ENCODE data around the gene MSH3. TPM values are rescaled to one million over a fixed set of nuclear protein-coding genes. Genes with fewer than 3 reads are reported as not detected.
"Not testable (repeated sequence)": the region's sequence is repeated elsewhere in the genome, so short reads cannot be mapped to it uniquely, and the experiment has no call there.

MSH3 gene
- total and polyA plus RNA-seq, 5 donors from 2014 or later: 11.2 to 17.3 (median 13.3) TPM

- H3K27me3 Mint-ChIP-seq: no peaks in the 10 kb centered on the region
- no peak overlapping the region for H3K4me3 Mint-ChIP-seq
- Histone ChIP-seq H3K4me1 (ENCODE audit: control insufficient read depth, insufficient read depth, low read length, poor library complexity, severe bottlenecking) (peaks cover 17% of the 10 kb centered on the region), H3K27ac (ENCODE audit: insufficient read depth, low read length, poor library complexity, severe bottlenecking) (no peak overlapping the region), H3K9me3 (ENCODE audit: control insufficient read depth in 2 of 2, low read length in 2 of 2) (no peaks in the 10 kb centered on the region), H3K27me3 (ENCODE audit: control insufficient read depth, insufficient read depth, low read length) (no peaks in the 10 kb centered on the region), H3K36me3 (ENCODE audit: control insufficient read depth, insufficient read depth, low read length) (peaks cover 33% of the 10 kb centered on the region), H3K4me3 (ENCODE audit: low read depth, low read length) (no peak overlapping the region)
- peaks cover 12 to 38% (median 29%) of the 10 kb centered on the region in 4 donors for H3K4me1 Mint-ChIP-seq
- peaks cover 0 to 2% (median 0%) of the 10 kb centered on the region in 7 donors for H3K9me3 Mint-ChIP-seq
- DNase-seq: no peak
- H3K27ac Mint-ChIP-seq: no peak overlapping the region
- ATAC-seq (ENCODE audit: low read depth in 2 of 2): no peak
- peaks cover 51% of the 10 kb centered on the region for H3K36me3 Mint-ChIP-seq
Measured at GRCh38 chr5:80659106-80659505, 4.7 kb downstream of the MSH3 start.

DNA sequence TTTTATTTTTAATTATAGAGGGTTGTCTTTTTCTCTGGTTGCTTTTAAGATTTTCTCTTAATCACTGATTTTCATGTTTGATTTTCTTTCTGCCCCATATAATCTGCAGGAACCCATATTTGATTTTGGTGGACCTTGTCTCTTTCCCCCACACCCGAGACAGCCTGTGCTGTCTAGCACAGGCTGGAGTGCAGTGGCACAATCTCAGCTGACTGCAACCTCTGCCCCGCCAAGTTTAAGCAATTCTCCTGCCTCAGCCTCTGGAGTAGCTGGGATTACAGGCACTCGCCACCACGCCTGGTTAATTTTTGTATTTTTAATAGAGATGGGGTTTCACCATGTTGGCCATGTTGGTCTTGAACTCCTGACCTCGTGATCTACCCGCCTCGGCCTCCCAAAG is 6.2 kb downstream of the MSH3 start:
- not testable (repeated sequence) for H3K27ac ChIP-seq (ENCODE audit: insufficient read depth, low read length, poor library complexity, severe bottlenecking); H3K9me3 Mint-ChIP-seq; H3K27ac Mint-ChIP-seq; H3K4me1 ChIP-seq (ENCODE audit: control insufficient read depth, insufficient read depth, low read length, poor library complexity, severe bottlenecking); H3K4me3 Mint-ChIP-seq; DNase-seq; H3K27me3 ChIP-seq (ENCODE audit: control insufficient read depth, insufficient read depth, low read length); H3K27me3 Mint-ChIP-seq; H3K4me3 ChIP-seq (ENCODE audit: low read depth, low read length); H3K9me3 ChIP-seq (ENCODE audit: control insufficient read depth in 2 of 2, low read length in 2 of 2); ATAC-seq (ENCODE audit: low read depth in 2 of 2)
- H3K36me3 ChIP-seq (ENCODE audit: control insufficient read depth, insufficient read depth, low read length): peaks cover 47% of the 10 kb centered on the region
- Mint-ChIP-seq H3K4me1 (peaks cover 15 to 37% (median 28%) of the 10 kb centered on the region in 4 donors), H3K36me3 (peaks cover 63% of the 10 kb centered on the region)

DNA sequence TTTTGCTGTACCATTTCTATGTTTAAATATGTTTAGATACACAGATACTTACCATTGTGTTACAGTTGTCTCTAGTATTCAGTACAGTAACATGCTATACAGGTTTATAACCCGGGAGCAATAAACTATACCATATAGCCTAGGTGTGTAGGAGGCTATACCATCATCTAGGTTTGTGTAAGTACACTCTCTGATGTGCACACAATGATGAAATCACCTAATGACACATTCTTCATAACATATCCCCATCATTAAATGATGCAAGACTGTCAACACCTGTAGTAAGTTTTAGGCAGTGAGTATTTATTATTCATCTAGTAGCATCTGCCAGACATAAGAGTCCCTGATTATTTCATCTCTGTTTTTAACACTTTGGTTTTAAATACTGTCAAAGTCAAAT is 7.7 kb downstream of the MSH3 start:
- Histone ChIP-seq H3K4me3 (ENCODE audit: low read depth, low read length) (no peak overlapping the region), H3K9me3 (ENCODE audit: control insufficient read depth in 2 of 2, low read length in 2 of 2) (no peaks in the 10 kb centered on the region), H3K36me3 (ENCODE audit: control insufficient read depth, insufficient read depth, low read length) (peaks cover 59% of the 10 kb centered on the region), H3K27ac (ENCODE audit: insufficient read depth, low read length, poor library complexity, severe bottlenecking) (no peak overlapping the region), H3K27me3 (ENCODE audit: control insufficient read depth, insufficient read depth, low read length) (no peaks in the 10 kb centered on the region), H3K4me1 (ENCODE audit: control insufficient read depth, insufficient read depth, low read length, poor library complexity, severe bottlenecking) (no peaks in the 10 kb centered on the region)
- Mint-ChIP-seq H3K36me3 (peaks cover 68% of the 10 kb centered on the region), H3K4me3 (no peak overlapping the region), H3K27me3 (no peaks in the 10 kb centered on the region), H3K9me3 (no peaks in the 10 kb centered on the region), H3K27ac (no peak overlapping the region), H3K4me1 (peaks cover 9 to 30% (median 24%) of the 10 kb centered on the region in 4 donors)
- ATAC-seq (ENCODE audit: low read depth in 2 of 2): no peak
- no peak for DNase-seq

- Histone ChIP-seq H3K27ac (ENCODE audit: insufficient read depth, low read length, poor library complexity, severe bottlenecking) (no peak overlapping the region), H3K4me3 (ENCODE audit: low read depth, low read length) (no peak overlapping the region), H3K36me3 (ENCODE audit: control insufficient read depth, insufficient read depth, low read length) (peaks cover 56% of the 10 kb centered on the region), H3K9me3 (ENCODE audit: control insufficient read depth in 2 of 2, low read length in 2 of 2) (no peaks in the 10 kb centered on the region), H3K27me3 (ENCODE audit: control insufficient read depth, insufficient read depth, low read length) (no peaks in the 10 kb centered on the region), H3K4me1 (ENCODE audit: control insufficient read depth, insufficient read depth, low read length, poor library complexity, severe bottlenecking) (no peaks in the 10 kb centered on the region)
- ATAC-seq (ENCODE audit: low read depth in 2 of 2) (no peak), DNase-seq (no peak)
- H3K27me3 Mint-ChIP-seq: no peaks in the 10 kb centered on the region
- H3K27ac Mint-ChIP-seq: no peak overlapping the region
- H3K4me1 Mint-ChIP-seq: peaks cover 9 to 37% (median 20%) of the 10 kb centered on the region in 4 donors
- H3K36me3 Mint-ChIP-seq: peaks cover 50% of the 10 kb centered on the region
- no peaks in the 10 kb centered on the region for H3K9me3 Mint-ChIP-seq
- no peak overlapping the region for H3K4me3 Mint-ChIP-seq
Measured at GRCh38 chr5:80665057-80665456, 10.6 kb downstream of the MSH3 start.

DNA sequence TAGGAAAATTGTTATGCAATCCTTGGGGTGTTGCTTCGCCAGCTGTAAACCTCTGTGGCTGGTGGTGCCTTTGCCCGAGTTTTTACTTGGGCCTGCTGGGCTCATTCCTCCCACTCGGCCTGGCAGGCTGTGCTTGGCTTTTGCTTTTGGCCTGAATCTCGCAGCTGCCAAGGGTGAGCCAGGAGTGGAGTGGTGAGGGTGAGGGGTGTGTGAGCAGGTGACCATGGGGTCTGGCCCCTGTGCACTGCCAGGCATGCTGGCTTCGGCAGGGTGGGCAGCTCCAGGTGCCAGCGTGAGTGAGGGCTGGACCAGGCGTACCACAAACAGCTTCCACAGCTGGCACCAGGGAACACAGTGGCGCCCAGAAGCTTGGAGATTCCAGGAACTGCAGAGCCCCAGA is 12.9 kb downstream of the MSH3 start:
- no peak overlapping the region for H3K27ac Mint-ChIP-seq
- peaks cover 51% of the 10 kb centered on the region for H3K36me3 Mint-ChIP-seq
- Histone ChIP-seq H3K4me1 (ENCODE audit: control insufficient read depth, insufficient read depth, low read length, poor library complexity, severe bottlenecking) (no peaks in the 10 kb centered on the region), H3K27me3 (ENCODE audit: control insufficient read depth, insufficient read depth, low read length) (no peaks in the 10 kb centered on the region), H3K36me3 (ENCODE audit: control insufficient read depth, insufficient read depth, low read length) (peaks cover 48% of the 10 kb centered on the region), H3K9me3 (ENCODE audit: control insufficient read depth in 2 of 2, low read length in 2 of 2) (no peaks in the 10 kb centered on the region), H3K27ac (ENCODE audit: insufficient read depth, low read length, poor library complexity, severe bottlenecking) (no peak overlapping the region), H3K4me3 (ENCODE audit: low read depth, low read length) (no peak overlapping the region)
- no peaks in the 10 kb centered on the region for H3K9me3 Mint-ChIP-seq
- ATAC-seq (ENCODE audit: low read depth in 2 of 2) (no peak), DNase-seq (no peak)
- no peaks in the 10 kb centered on the region for H3K27me3 Mint-ChIP-seq
- H3K4me1 Mint-ChIP-seq: peaks cover 10 to 29% (median 24%) of the 10 kb centered on the region in 4 donors
- no peak overlapping the region for H3K4me3 Mint-ChIP-seq

GRCh38 chr5:80668016-80668969 is 13.8 kb downstream of the MSH3 start:
- Histone ChIP-seq H3K27me3 (ENCODE audit: control insufficient read depth, insufficient read depth, low read length) (no peaks in the 10 kb centered on the region), H3K4me1 (ENCODE audit: control insufficient read depth, insufficient read depth, low read length, poor library complexity, severe bottlenecking) (no peaks in the 10 kb centered on the region), H3K4me3 (ENCODE audit: low read depth, low read length) (no peak overlapping the region), H3K27ac (ENCODE audit: insufficient read depth, low read length, poor library complexity, severe bottlenecking) (no peak overlapping the region), H3K9me3 (ENCODE audit: control insufficient read depth in 2 of 2, low read length in 2 of 2) (no peaks in the 10 kb centered on the region), H3K36me3 (ENCODE audit: control insufficient read depth, insufficient read depth, low read length) (peaks cover 54% of the 10 kb centered on the region)
- Mint-ChIP-seq H3K4me1 (peaks cover 10 to 29% (median 23%) of the 10 kb centered on the region in 4 donors), H3K27ac (peak overlapping the region in 2 of 3 donors; percentile 46 to 54), H3K27me3 (no peaks in the 10 kb centered on the region), H3K36me3 (peaks cover 52% of the 10 kb centered on the region), H3K4me3 (no peak overlapping the region), H3K9me3 (no peaks in the 10 kb centered on the region)
- ATAC-seq (ENCODE audit: low read depth in 2 of 2) (peak in 1 of 2 donors; percentile 44), DNase-seq (no peak)

GRCh38 chr5:80672140-80672736 is 17.8 kb downstream of the MSH3 start:
- DNase-seq: peak; percentile 38 to 77 (median 58)
- Histone ChIP-seq H3K27me3 (ENCODE audit: control insufficient read depth, insufficient read depth, low read length) (no peaks in the 10 kb centered on the region), H3K9me3 (ENCODE audit: control insufficient read depth in 2 of 2, low read length in 2 of 2) (no peaks in the 10 kb centered on the region), H3K4me1 (ENCODE audit: control insufficient read depth, insufficient read depth, low read length, poor library complexity, severe bottlenecking) (no peaks in the 10 kb centered on the region), H3K4me3 (ENCODE audit: low read depth, low read length) (no peak overlapping the region), H3K36me3 (ENCODE audit: control insufficient read depth, insufficient read depth, low read length) (peaks cover 49% of the 10 kb centered on the region), H3K27ac (ENCODE audit: insufficient read depth, low read length, poor library complexity, severe bottlenecking) (no peak overlapping the region)
- no peaks in the 10 kb centered on the region for H3K9me3 Mint-ChIP-seq
- no peak overlapping the region for H3K27ac Mint-ChIP-seq
- peak; percentile 67 to 72 for ATAC-seq (ENCODE audit: low read depth in 2 of 2)
- no peak overlapping the region for H3K4me3 Mint-ChIP-seq
- H3K27me3 Mint-ChIP-seq: no peaks in the 10 kb centered on the region
- peaks cover 48% of the 10 kb centered on the region for H3K36me3 Mint-ChIP-seq
- peaks cover 5 to 18% (median 8%) of the 10 kb centered on the region in 4 donors for H3K4me1 Mint-ChIP-seq
